AG04450 (cell line): ENCODE results near the gene LYZL1. TPM values are rescaled to one million over a fixed set of nuclear protein-coding genes. Genes with fewer than 3 reads are reported as not detected.

Experiments used
- CTCF ChIA-PET: fragments of 300-600, 350-600 bp; formaldehyde crosslinking; extraction: SDS; loops from one replicate; lab custom pipeline; 2022; ENCODE audit warnings: antibody characterized with exemption, inconsistent platforms; lab: Charles Lee
- POLR2A ChIA-PET: fragments of 350-600 bp; formaldehyde crosslinking; extraction: SDS; loops from one replicate; lab custom pipeline; 2021; ENCODE audit warnings: antibody characterized with exemption, inconsistent platforms; lab: Yijun Ruan, JAX
- DNase-seq: peaks from one replicate; pipeline ENCODE4 v3.0.0-alpha.2; 2011; ENCODE audit warnings: low read depth, low spot score
- H3K27ac ChIP-seq: one replicate; pipeline ENCODE4 v1.5.1; 2012; ENCODE audit warnings: low read depth, low read length, control low read depth
- H3K27me3 ChIP-seq: one replicate; pipeline ENCODE4 v1.6.0; 2012; ENCODE audit warnings: low read length; ENCODE audit not compliant: control insufficient read depth, insufficient read depth
- H3K4me3 ChIP-seq: 2 replicates; pipeline ENCODE4 v1.5.1; 2011; ENCODE audit warnings: mild to moderate bottlenecking, low read depth, low read length, control low read depth
- H3K9me3 ChIP-seq: 2 replicates; pipeline ENCODE4 v1.5.1; 2012; ENCODE audit warnings: low read length; ENCODE audit not compliant: control insufficient read depth, insufficient read depth
- polyA plus RNA-seq: library from polyadenylated mRNA; depleted of rRNA; stranded (reverse); fragments of >200 nt; gene quantifications from 2 replicates; pipeline ENCODE4 v1.2.3, GENCODE V29; 2011
- TF ChIP-seq, protein P1 (sequence below): IDR thresholded peaks from 2 replicates; pipeline ENCODE4 v1.5.1; 2011; ENCODE audit warnings: low read depth, low read length, control low read depth, inconsistent platforms

Gene LYZL1
- polyA plus RNA-seq, 1 experiment: not detected

DNA sequence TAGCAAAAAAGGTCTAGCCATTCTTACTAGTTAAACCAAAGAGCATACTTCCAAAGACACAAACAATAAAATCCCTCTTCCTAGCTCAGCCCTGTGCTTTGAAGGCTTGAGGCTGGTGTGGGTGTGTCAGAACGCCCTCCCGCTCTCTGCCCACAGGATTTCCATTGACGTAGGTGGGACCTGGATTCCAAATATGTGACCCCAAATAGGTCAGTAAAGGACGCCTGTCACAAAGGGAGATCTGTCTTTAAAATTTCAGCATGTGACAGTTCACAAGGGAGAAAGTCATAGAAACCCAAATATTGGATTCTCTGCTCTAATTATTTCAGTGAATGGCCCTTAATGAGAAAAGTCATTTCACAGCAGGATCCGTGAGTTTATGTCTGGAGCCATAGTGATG is 39.9 kb upstream of the LYZL1 start:
- no peak for DNase-seq
- CTCF ChIA-PET: interaction anchor here (0.6 to 2.2 kb wide), 2 partner anchors 532 to 585 kb away, joined by 4 to 9 read pairs; no protein-coding TSS in a partner anchor
- H3K4me3 ChIP-seq: no peak overlapping the region
- H3K27me3 ChIP-seq: peaks cover 34% of the 10 kb centered on the region
- no peaks in the 10 kb centered on the region for H3K9me3 ChIP-seq
- H3K27ac ChIP-seq: no peak overlapping the region
- POLR2A ChIA-PET: interaction anchor here (1.5 kb wide), 1 partner anchor 8 kb away, joined by 6 read pairs; no protein-coding TSS in a partner anchor
- TF ChIP-seq, protein P1, sequence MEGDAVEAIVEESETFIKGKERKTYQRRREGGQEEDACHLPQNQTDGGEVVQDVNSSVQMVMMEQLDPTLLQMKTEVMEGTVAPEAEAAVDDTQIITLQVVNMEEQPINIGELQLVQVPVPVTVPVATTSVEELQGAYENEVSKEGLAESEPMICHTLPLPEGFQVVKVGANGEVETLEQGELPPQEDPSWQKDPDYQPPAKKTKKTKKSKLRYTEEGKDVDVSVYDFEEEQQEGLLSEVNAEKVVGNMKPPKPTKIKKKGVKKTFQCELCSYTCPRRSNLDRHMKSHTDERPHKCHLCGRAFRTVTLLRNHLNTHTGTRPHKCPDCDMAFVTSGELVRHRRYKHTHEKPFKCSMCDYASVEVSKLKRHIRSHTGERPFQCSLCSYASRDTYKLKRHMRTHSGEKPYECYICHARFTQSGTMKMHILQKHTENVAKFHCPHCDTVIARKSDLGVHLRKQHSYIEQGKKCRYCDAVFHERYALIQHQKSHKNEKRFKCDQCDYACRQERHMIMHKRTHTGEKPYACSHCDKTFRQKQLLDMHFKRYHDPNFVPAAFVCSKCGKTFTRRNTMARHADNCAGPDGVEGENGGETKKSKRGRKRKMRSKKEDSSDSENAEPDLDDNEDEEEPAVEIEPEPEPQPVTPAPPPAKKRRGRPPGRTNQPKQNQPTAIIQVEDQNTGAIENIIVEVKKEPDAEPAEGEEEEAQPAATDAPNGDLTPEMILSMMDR: no peak

DNA sequence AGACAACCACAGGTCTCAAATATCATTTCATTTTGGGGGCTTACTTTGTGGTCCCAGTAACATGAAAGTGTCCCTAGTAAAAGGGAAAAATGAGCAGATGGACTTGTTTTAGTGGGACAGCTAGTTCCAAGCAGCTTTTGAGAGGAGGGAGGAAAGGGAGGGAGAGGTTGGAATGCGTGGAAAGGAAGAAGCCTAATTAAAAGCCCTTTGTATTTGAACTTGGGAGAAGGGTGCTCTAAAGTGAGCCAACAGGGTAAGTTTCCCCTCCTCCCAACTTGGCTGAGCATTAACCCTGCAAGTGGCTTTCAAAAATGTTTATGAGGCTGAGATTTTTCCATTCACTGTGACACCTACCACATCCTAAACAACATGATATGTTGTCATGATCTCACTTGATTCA is 38.8 kb upstream of the LYZL1 start:
- no peak for DNase-seq
- Histone ChIP-seq H3K27me3 (peaks cover 41% of the 10 kb centered on the region), H3K9me3 (no peaks in the 10 kb centered on the region), H3K27ac (no peak overlapping the region), H3K4me3 (no peak overlapping the region)
- POLR2A ChIA-PET: no interaction called here
- TF ChIP-seq, protein P1: no peak
- CTCF ChIA-PET: no interaction called here

DNA sequence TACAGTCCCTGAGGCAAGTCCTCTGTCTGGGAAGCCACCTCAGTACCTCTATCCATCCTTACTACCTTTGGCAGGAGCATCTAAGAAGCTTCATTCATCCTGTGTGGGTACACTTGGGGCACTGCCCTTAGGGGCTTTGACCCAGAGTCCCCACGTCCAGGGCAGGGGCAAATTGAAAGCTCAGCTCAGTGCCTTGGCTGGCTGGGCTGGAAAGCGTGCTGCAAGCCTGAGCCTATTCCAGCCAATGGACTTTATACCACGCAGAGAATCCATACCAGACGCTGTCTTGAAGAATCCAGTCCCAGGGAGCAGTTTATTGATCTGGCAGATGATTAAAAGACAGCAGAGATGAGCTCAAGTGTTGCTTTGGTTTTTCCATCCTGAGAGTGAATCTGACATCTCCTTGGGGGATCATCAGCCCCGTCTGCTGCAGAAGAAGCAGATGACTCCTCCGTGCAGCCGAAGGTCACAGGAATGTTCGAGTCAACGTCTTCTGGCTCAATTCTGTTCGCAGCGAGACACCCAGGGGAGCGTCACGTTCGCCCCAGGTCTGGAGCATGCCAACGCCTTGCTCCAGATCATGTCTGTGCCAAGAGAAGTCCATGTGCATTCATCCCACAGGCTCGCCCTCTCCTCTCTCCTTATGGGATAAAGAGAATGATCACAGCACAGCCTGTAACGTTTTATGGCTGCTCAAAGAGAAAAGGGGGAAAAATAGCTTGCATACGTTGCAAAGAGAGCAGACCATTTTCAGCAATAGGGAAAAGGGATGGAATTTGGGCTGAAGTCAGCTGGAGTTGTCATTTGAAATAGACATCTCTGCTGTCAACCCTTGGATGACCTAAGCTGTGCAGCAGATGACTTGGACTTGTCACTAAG is 35.8 kb upstream of the LYZL1 start:
- Histone ChIP-seq H3K4me3 (no peak overlapping the region), H3K27me3 (peaks cover 46% of the 10 kb centered on the region)
- POLR2A ChIA-PET: no interaction called here

DNA sequence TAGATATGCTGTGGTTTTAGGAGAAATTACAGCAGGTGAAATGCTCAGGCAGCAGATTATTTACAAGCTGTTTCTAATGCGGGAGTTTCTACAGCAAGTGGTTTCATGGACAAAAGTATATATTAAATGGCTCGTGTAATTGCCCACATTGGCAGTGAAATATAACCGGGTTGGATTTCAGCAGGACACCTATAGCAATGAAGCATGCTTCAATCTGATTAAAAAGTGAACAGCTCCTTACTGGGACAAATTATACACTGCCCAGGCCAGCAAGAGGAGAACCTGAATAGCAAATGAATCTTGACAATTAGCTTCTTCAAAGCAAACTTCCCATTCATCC is 35.2 kb upstream of the LYZL1 start:
- ChIA-PET POLR2A (no interaction called here), CTCF (interaction anchor here (0.7 to 0.9 kb wide), 3 partner anchors 117 to 590 kb away, joined by 3 to 20 read pairs (median 4); no protein-coding TSS in a partner anchor)
- Histone ChIP-seq H3K4me3 (no peak overlapping the region), H3K27ac (no peak overlapping the region), H3K9me3 (no peaks in the 10 kb centered on the region), H3K27me3 (peaks cover 46% of the 10 kb centered on the region)
- TF ChIP-seq, protein P1: no peak
- no peak for DNase-seq

More for the DNA sequence above, 35.8 kb upstream of the LYZL1 start:
- H3K27ac ChIP-seq: no peak overlapping the region
- no peaks in the 10 kb centered on the region for H3K9me3 ChIP-seq
- TF ChIP-seq, protein P1: no peak
- CTCF ChIA-PET: interaction anchor here (0.7 to 1.1 kb wide), 5 partner anchors 9 to 589 kb away, joined by 3 to 20 read pairs (median 4); no protein-coding TSS in a partner anchor
- DNase-seq: no peak
